Stimulated activated CD4-positive, alpha-beta T cell treated with anti-CD3 and anti-CD28 coated beads, Interleukin-2, amount 100 ng/mL, for 4 hours (primary cell): ENCODE measurements around the gene ZCCHC7.
A peak's percentile ranks its signal among the peaks of the same experiment; 100 is the strongest.
"Not testable (repeated sequence)": the region's sequence is repeated elsewhere in the genome, so short reads cannot be mapped to it uniquely, and the experiment has no call there.

Source experiments
- DNase-seq: peaks from one replicate; pipeline ENCODE4 v3.0.0-alpha.2; 2020; ENCODE audit warnings: low read depth

Gene ZCCHC7

GRCh38 chr9:37293664-37294524, 173.5 kb downstream of the ZCCHC7 start:
- no peak for DNase-seq

GRCh38 chr9:37295178-37295577, 174.8 kb downstream of the ZCCHC7 start:
- DNase-seq = no peak

- no peak for DNase-seq
These were observed 175.4 kb downstream of the ZCCHC7 start for GRCh38 chr9:37295796-37296195.

GRCh38 chr9:37297592-37297991, 177.2 kb downstream of the ZCCHC7 start:
- no peak for DNase-seq

- DNase-seq = no peak
These were observed 180.2 kb downstream of the ZCCHC7 start for GRCh38 chr9:37300620-37301019.

- DNase-seq = no peak
These were observed 180.9 kb downstream of the ZCCHC7 start for GRCh38 chr9:37301042-37301853.

- no peak for DNase-seq
These were observed 181.4 kb downstream of the ZCCHC7 start for GRCh38 chr9:37301854-37302172.

- DNase-seq = peak; percentile 33
These were observed 181.9 kb downstream of the ZCCHC7 start for GRCh38 chr9:37302277-37302676.

- DNase-seq = not testable (repeated sequence)
These were observed 182.9 kb downstream of the ZCCHC7 start for GRCh38 chr9:37303272-37303671.

GRCh38 chr9:37309136-37309535, 188.8 kb downstream of the ZCCHC7 start:
- DNase-seq = peak; percentile 16

GRCh38 chr9:37311938-37312708, 191.7 kb downstream of the ZCCHC7 start:
- DNase-seq = no peak

- DNase-seq = no peak
These were observed 203.9 kb downstream of the ZCCHC7 start for GRCh38 chr9:37324261-37324683.

- no peak for DNase-seq
These were observed 204.5 kb downstream of the ZCCHC7 start for GRCh38 chr9:37324691-37325490.

- DNase-seq = no peak
These were observed 205.4 kb downstream of the ZCCHC7 start for GRCh38 chr9:37325778-37326177.

- no peak for DNase-seq
These were observed 207.2 kb downstream of the ZCCHC7 start for GRCh38 chr9:37327553-37327952.

- no peak for DNase-seq
These were observed 208.3 kb downstream of the ZCCHC7 start for GRCh38 chr9:37328556-37329227.

GRCh38 chr9:37329576-37329975, 209.2 kb downstream of the ZCCHC7 start:
- DNase-seq = no peak

- DNase-seq = no peak
These were observed 211.5 kb downstream of the ZCCHC7 start for GRCh38 chr9:37331871-37332270.

GRCh38 chr9:37332578-37332977, 212.2 kb downstream of the ZCCHC7 start:
- no peak for DNase-seq

GRCh38 chr9:37333288-37333687, 212.9 kb downstream of the ZCCHC7 start:
- DNase-seq = no peak

GRCh38 chr9:37335238-37335637, 214.9 kb downstream of the ZCCHC7 start:
- no peak for DNase-seq
